Activated T-cell treated with anti-CD3 and anti-CD28 coated beads, Interleukin-2, amount 50 U/mL, for 48 hours (primary cell): ENCODE data around the gene PPARG.

Experiments used
- DNase-seq, 2 experiments: peaks; one replicate each; pipeline ENCODE4 v3.0.0-alpha.2; 2020

Gene PPARG

DNA sequence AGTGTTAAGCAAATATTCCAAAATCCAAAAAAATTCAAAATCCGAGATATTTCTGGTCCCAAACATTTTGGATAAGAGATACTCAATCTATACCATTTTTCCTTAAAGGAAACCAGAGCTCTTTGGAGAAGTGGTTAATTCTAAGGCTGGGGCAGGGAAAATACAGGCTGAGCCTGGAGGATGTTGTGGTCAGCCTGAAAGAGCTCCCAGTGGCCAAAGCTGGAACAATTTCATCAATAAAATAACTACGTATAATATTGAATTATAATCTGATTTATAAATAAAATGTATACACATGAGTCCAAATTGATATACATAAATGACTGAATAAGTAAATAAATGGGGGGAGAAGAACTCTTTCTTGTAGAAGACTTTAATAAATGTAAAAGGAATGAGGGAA, 24.6 kb downstream of the PPARG start:
- DNase-seq = no peak

DNA sequence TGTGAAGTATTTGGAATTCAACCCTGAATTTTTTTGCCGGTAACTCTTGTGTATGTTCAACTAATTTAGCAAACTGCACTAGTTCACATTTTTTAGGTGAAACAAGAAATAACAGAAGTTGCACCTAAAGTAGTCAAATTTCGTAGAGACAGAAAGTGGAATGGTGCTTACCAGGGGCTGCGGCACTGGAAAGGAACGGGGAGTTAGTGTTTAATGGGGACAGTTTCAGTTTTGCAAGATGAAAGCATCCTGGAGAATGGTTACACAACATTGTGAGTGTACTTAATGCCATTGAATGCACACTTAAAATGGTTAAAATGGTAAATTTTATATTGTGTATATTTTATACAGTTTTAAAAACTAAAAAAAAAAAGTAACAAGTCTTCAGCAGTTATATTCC, 27.4 kb downstream of the PPARG start:
- DNase-seq = no peak

DNA sequence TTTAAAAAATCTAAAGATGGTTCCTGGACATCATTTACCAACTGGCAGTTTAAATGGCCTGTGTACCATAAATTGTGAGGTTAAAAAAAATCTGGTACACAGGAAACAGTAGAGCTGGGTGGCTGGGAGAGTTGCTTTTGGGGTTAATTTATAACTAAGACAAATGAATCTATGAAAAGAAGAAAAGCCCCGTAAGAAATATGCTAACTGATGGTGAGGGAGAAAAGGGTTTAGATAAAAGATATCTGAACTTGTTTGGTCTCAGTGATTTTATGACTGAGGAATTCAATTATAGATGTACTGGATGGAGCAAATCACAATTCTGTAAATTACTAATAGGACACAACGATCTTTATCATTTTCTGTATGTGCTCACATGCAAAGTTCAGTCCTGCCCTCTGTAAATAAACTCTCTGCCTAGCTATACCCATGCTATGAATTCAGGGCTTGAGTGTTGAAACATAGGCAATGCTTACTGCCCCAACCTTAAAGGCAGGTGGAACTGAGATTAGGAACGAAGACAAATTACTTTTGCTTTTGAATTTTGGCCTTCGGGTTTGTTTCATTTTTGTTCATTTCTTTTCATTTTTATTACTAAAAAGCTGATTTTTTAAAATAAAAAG, 28.0 kb downstream of the PPARG start:
- DNase-seq = no peak

DNA sequence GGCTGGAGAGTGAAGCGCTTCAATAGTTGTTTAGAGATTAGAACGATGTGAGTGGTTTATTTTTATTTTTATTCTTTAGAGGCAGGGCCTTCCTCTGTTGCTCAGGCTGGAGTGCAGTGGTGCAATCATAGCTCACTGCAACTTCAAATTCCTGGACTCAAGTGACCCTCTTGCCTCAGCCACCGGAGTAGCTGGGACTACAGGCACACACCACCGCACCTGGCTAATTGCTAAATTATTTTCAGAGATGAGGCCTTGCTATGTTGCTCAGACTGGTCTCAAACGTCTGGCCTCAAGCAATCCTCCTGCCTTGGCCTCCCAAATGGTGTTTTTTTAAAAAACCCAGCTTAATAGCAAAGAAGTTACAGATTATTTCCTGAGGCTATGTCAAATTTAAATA, 29.0 kb downstream of the PPARG start:
- DNase-seq = no peak

DNA sequence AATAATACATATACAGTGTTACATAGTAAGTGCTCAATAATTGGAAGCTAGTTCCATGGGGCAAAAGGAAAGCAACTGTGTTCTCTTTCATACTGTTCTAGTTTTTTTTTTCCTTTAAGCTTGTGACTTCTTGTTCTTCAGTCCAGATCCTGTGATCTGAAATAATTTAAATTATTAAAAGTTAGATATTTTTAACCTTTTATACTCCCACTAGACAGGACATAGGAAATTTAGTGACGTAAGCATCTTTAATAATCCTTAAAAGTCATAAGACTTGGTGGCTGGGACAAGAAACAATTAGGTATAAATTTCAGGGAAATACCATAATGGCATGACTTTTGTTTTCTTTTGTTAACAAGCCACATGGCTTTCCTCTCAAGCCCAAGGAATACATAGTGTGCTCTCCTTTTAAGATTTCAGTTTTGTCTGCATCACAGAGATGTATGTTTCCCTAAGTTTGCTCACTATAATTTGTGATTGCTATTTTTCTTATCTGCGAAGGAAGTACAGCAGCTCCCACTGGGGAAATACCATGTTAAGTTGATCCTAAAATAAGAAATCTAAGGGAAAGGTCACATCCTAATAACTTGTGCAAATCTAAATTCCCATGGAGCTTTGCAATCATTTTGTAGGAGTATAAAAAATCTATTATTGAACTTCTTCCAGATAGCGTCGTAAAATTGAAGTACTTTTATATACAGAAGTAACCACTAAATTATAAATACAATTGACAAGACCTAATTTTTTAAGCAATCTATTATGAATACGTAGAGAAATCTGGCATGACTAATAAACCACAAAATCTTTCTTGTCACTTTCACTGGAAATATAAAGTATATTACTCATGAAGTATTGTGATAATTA, 30.1 kb downstream of the PPARG start:
- no peak for DNase-seq

DNA sequence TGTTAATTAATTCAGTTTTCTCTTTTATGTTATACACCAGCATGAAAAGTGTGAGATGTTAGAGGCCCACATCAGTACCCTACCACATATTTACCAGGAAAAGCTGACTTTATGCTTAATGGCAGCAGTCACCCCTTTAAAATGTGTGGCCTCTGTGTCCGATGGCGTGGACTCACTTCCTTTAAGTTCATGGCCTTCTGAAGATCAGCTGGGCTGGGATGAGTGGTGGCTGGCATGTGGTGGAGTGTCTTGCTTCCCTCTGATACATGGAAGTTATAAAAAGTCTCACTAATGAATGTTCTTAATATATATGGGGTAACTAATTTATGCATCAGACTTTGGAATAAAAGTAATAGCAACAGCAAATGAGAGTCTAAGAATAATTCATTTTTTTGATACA, 32.1 kb downstream of the PPARG start:
- no peak for DNase-seq

DNA sequence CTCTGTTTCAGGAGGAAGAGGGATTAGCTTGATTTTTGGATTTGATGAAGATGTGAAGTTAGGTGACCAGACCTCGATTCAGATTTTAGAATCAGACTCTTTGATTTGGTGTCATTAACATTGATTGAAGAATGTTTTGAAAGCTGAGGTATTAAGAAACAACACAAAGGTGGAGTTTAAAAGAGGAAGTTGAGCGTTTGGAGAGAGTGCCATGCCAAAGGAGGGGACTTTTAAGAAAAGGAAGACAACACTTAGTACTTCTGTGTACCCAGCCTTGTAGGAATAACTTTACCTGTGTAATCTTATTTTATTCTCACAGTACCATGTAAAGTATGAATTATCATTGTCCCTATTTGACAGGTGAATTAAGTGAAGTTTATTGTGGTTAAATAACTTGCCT, 34.4 kb downstream of the PPARG start:
- DNase-seq = no peak

DNA sequence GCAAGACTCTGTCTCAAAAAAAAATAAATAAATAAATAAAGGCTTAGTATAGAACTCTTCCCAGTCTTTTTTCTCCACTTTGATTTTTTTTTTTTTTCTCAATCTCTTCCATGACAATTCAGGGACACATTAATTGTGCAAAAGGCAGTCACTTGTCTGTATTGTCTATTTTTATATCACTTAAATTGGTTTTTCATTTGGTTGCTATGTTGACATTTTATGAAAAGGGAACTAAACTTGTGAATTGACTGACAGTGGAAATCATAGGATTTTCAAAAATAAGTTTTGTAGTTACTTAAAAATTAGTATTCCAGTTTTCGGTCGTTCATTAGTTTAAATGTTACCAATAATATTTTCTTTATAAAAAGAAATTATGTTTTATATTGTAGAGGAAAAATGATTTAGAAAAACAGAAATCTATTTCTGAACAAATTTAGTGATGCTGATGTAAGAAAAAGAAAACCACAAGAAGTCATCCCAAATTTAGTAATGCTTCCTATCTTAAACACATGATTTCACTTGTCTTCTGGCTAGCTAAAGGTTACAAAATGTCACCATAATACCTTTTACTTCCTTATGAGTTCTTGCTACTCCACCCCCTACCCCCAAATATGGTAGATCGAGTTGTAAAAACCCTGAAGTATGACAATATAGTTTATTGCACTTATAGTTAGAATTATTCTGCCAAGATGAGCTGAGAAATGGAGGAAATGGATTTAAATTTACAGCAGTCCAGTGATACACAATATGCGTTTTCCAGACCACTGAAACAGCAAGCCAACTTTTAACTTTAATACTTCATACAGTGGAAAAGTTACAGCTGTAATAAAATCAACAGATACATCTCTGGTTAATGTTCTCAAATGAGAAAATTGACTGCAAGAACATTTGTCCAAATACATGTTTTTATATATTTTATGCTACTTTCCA, 37.0 kb downstream of the PPARG start:
- no peak for DNase-seq

DNA sequence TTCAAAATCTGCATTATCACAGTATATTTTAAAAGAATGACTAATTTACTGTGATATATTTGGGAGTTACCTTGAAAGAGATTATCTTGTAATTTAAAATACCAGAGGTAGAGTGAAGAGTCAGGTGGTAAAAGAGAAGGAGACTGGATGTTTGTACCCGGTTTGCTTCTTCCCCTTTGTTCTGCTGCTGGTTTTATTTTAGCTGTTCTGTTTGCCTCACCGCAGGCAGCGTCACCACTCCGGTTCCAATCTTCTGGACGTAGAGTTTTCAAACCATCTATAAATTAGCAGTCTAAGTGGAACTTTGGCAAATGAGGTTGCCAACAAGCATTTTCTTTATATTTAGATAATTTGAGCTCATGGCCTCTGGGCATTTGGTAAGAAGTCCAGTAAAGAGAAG, 38.2 kb downstream of the PPARG start:
- DNase-seq = no peak

DNA sequence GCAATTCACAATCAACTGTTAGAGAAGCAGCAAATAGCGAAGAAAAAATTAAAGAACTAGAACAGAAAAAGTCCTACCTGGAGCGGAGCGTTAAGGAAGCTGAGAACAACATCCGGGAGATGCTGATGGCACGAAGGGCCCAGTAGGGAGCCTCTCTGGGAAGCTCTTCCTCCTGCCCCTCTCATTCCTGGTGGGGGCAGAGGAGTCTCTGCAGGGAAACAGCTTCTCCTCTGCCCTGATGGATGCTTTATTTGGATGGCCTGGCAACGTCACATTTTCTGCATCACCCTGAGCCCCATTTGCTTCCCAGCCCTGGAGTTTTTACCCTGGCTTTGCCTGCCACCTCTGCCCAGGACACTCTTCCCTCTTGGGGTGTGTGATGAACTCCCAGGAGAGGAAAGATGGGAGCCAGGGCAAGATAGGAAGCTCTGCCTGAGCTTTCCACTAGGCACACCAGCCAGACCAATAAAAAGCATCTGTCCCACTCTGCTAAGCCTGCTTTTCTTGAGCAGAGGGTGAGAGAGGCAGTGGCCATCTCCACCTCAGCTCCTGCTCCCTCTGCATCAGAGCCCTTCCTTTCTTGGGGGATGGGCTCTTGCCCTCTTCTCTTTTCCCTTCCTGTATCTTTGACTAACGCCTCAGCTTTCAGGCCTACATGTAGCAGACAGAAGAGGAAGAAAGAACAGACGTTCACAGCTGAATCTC, 39.4 kb downstream of the PPARG start:
- no peak for DNase-seq

DNA sequence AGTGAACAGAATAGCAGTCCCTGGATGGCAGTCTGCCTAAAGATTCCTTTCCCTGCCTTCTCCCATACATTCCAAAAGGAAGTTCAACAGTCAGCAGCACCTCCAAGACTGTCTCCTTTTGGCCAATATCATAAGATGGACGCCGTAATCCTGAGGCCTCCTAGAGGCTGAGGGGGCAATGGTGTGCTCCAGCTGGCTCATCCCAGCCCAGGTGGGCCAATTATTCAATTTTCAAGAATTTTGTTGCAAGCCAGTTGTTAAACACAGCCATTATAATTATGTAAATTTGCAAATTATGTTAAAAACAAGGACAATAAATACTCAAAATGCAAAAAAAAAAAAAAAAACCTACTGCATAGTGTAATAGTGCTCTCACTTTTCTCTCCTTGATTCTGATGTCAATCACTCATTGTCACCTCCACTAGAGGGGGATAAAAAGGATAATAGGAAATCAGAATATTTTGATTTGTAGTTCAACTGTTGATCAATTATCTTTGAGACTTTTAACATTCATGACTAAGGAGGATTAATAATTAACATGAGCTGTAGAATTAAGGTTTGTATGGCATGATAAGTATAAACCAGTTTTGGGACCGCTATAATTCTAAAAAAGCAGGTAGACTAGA, 40.1 kb downstream of the PPARG start:
- DNase-seq = no peak

DNA sequence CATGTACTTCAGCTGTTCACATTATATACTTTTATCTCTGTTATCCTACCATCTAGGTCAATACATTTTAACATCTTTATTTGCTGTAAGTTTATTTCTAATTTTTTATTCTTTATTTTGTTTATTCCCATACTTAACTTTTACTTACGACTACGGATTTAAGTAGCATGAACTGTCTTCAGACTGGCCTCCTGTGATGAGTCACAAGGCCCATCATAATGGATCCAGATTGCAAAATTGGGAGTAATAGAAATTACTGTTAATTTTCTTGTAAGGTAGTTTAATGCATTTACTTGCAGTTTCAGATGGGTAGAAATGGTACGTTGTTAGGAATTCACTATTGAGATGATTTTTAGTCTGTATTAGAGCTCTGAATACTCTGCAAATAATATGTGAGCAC, 45.9 kb downstream of the PPARG start:
- no peak for DNase-seq

DNA sequence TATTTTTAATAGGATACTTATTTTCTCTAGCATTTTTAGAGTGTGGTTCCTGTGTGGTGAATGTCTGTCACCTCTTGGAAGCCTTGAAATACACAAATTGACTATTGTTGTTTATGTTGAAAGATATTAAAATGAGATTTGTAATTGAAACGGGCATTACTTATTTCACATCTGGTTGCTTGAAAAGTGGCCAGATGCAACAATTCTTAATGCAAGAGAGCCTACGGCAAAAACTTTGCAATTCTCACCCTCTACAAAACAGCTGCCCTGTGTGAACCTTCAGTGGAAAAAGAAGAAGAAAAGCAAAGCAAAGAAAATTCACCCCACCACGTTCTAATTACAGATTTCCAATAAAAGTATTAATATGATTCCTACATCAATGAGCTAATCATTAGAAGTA, 46.6 kb downstream of the PPARG start:
- DNase-seq = no peak

DNA sequence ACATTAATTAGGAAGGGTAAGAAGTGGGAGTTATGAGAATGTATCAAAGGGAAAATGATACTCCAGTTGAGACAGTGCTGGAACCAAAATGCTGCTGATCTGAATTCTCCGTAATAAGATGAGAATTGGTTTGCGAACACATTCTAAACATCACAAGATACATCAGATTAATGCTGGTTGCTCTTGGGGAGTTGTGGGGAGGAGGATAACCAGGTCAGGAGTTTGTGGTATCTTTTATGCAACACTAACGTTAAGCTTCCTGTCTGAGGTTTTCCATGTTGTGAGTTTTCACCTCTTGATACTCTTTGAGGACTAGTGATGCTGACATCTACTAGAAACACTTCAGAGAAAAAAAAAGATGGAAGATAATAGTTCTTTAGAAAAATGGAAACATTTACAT, 47.2 kb downstream of the PPARG start:
- no peak for DNase-seq

DNA sequence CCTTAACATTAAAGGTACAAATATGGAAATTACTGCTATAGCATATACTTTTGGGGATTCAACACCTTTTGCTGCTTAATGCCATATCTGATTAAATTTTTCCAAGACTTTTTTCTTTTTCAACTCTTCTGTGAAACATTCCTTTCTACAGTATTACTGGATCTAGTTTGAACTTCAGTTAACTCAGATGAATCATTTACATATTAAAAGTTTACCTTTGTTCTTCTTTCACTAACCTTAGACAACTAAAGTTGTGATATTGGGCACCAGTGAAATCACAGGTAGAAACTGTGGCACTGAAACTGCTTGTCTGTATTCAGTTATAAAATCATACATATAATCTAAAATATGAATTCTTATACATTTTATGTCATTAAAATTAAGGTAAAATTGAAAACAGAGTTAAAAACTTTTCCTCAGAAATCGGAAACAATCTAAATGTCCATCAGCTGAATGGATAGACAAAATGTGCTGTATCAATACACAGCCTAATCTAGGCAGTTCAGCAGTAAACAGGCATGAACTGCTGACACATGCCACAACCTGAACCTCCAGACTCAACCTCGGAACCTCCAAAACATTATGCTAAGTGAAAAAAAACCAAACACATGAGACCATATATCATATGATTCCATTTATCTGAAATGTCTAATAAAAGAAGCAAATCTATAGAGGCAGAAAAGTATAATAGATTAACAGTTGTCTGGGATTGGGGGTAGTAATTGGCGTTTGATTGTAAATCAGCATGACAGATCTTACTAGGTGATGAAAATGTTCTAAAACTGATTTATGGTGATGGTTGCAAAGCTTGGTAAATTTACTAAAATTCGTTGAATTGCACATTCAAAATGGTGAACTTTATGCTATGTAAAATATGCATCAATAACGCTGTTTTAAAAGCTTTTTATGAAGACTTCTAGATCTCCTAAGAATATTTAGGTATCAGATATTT, 50.0 kb downstream of the PPARG start:
- DNase-seq = no peak

DNA sequence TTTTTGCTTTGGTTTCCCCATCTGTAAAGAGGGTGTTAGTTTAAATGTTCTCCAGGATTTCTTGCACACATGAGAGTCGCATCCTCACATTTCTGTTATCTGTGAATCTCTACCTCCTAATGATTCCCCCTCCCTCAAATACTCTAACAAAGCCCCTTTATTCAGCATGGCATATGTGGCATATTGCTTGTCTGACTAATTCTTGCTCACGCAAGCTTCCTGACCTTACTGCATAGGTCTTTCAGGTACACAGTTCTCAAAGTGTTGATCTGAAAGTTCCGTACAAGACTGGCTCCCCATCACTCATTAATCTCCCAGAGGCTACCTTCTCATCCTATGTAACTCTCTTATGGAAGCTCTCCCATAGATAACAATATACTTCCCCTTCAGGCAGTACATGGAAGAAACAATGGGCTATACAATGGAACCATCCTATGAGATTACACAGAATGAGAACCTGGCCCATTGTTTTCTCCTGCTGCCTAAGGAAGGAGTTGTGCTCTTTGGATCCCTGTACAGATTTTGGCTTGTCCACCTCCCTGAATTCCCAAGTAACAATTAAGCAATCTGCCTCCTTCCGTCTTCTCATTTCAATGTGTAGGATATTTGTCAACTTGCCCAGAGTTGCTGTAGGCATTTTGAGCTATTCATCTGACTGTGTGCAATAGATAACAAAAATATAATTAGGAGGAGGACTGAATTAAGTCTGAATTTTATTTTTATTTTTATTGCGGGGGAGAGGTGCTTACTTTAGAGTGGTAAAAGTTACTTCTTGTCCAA, 51.0 kb downstream of the PPARG start:
- no peak for DNase-seq

DNA sequence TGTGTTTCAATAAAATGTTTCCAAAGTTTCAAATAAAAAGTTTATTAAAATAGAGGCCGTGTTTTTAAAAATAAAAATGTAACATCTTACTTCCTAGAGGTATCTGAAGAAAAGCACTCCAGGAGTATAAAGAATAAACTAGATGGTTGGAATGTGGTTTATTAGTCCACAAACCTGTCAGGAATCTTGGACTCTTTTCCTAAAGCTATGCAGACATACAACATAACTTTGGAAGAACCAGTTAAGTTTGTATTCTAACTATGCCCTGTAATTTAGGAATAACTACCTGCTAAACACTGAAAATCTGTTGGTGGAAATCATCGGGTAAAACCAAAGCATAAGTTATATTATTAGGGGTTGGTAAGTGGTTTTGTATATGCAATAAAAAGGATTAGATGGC, 51.6 kb downstream of the PPARG start:
- DNase-seq = no peak

DNA sequence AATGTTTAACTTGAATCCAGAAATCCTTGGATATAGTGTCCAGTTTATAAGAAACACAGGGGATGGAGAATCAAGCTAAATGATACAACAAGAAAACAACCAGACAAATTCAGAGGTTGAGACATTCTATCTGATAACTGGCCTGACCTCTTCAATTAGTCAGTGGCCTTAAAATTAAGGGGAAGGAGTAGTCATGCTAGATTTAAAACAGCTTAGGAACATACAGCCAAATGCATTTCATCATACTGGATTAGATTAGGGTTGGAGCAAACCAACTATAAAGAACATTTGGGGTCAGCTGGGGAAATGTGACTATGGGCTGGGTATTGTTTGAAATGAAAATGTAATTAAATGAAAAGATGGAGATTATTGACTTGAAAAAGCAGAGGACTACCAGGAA, 53.3 kb downstream of the PPARG start:
- DNase-seq = no peak

DNA sequence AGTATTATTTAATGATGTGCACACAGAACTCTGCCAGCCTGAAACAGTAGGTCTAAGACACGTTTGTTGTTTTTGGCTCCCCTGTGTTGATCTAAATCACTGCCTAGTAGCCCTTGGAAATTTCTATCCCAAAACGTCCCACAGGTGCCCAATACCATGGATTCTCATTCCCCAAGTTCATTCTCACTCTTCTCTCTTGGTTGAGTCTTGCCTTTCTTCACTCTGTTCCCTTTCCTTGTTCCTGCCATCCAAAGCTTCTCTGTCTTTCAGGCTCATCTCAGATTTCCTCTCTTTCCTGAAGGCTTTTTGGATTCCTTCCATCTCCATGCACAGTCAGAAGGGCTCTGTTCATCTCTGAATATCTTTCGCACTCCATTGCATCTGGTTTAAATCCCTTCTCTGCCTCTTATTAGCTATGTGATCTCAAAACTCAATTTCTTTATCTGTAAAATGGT, 54.2 kb downstream of the PPARG start:
- no peak for DNase-seq

DNA sequence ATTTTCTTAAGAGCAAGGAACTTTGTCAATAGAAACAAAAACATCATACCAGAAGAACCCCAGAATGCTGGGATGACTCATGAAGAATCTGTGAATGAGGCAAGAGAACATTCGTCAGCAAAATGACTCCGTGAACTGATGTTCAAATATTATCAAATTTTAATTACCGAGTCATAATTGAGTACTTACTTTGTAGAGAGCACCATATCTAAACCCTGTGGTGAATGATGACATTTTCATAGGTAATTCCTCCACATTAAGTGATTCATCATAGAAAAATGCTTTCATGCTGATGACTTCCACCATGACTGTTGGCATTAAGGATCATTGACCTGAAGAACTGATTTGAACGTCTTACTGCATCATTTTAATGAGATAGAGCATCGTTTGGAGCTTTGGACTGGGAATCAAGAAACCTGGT, 56.3 kb downstream of the PPARG start:
- no peak for DNase-seq
